Activated naive CD4-positive, alpha-beta T cell treated with anti-CD3 and anti-CD28 coated beads, Interleukin-2, amount 50 U/mL, for 16 hours (primary cell): Measurements from ENCODE around the gene PAX4.

Experiments used
- DNase-seq: peaks from one replicate; pipeline ENCODE4 v3.0.0-alpha.2; 2020

Gene PAX4

DNA sequence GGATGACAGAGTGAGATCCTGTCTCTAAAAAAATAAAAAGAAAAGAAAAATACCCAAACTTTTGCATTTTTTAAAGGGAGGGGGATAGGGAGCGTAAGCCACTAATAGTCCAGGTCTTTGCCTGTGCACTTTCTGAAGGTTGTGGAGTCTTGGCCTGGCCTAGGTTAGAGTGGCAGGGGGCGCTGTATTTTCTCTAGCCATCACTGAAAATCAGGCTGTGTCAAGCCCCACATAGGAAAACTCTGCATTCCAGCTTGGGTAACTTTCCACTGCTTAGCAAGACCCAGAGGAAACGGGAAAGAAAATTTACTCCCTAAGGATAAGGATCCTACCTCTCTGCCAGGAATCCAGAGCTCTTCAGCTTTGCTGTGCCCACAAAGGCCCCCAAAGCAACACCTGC, 10.5 kb upstream of the PAX4 start:
- no peak for DNase-seq

DNA sequence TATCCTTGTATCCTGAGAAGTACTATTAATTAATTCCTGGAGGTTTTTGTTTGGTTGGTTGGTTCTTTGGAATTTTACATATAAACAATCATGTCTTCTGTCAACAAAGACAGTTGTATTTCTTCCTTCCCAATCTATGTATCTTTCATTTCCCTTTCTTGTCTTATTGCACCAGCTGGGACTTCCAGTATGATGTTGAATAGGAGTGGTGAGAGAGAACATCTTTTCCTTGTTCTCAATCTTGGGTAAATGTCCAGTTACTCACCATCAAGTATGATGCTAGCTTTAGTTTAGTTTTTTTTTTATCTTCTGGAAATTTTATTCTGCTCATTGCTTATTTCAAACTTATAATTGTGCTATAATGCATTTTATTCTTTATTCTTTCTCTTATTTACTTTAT, 7.4 kb upstream of the PAX4 start:
- DNase-seq, result no peak

DNA sequence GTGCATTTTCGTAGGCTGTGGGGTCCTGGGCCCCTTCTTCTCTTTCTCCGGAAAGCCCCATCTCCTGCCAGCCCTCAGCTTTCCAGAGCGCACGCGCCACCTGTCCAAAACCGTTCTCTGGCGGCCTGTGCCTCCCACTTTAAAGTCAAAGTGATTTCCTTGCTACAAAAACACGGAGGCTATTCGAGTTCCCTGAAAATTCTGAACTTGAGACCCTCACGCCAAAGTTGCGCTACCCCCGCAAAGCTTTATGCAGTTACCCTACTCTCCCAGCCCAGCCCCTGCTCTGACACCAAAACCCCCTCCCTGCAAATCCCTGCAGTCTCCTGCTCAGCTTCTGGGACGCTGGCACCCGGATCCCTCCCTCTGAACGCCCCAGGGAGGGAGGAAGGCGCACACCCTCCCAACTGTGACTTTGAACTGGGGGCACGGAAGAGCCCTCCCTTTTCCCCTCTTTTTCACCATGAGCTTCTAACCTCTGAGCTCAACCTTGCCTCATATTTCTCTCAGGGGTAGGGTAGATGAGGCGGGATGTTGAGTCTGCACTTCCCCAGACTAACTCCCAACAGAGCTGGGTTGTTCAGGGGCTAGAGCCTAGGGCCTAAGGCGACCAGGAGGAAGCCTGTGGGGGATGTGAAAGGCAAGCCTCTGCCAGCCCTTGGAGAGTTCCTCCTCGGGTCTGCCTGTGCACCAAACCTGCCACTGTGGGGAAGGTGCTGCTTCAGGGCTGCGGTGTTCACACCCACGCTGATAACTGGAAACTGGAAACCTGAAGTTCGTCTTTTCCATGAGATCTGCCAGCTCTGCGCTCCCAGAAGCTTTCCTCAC, 2.7 kb upstream of the PAX4 start:
- DNase-seq, result no peak

DNA sequence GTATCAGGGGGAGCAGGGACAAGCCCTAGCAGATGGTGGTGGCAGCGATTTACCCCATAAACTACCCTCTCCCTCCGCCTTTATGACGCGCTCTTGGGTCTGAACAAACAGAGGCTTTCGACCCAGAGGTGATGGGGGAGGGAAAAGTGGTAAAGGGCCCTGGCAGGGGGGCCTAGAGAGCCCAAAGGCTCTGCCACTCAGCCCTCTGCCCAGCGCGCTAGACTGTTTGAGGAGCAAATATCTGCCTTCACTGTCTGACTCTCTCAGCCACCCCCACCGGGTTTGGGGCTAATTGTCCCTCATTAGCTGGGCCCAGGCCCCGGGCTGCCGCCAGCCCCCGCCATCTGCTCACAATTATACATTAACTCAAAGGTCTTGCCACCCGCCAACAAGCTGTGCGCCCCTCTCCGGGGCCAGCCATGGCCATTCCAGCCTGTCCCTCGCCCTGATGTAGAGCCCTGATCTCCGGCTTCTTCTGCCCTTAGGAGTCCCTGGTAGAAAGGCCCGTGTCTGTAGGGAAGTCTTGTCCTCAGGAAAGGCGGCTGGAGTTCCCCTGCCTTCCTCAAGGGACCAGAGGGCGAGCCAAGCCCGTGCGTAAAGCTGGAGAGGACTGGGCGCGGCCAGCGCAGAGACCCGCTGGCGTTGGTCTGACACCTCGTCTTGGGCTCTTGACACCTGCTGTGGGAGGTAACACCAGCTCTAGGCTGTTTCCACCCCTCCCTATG, 1.9 kb upstream of the PAX4 start:
- DNase-seq, result no peak

DNA sequence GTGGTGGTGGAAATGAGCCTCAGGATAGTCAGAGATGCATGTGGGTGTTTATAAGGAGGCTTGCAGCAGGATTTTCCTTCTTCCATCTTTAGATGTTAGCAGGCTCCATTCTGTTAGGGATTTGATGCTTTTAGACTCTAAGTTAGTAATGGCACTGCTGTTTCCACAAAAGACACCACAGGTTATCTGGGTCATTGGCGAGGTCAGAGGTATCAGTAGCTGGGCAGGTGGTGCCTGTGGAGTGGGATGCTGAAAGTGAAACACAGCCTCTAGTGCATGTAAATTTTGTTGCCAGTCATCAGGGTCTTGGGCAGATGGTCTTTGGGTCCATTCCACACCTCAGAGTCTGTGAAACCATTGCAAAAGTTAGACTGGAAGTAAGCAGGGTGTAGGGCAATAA, 833 bp upstream of the PAX4 start:
- no peak for DNase-seq

DNA sequence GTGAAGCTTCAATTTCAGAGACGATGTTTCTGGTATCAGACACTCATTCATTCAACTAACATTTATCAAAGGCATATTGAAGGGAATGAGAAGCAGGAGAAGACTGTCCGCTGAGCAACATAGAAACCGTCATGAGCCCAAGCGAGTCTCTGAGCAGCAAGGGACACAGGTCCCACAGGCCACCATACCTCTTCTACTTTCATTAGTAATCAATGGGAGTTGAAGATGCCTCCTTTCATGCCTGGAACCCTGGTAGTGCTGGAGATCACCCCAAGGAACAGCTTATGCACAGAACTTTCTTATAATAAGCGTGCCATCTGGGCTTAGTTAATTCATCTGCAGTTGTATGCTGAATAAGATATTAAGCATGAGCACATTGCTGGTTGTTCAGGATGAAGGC, 1.2 kb downstream of the PAX4 start:
- DNase-seq, result no peak

DNA sequence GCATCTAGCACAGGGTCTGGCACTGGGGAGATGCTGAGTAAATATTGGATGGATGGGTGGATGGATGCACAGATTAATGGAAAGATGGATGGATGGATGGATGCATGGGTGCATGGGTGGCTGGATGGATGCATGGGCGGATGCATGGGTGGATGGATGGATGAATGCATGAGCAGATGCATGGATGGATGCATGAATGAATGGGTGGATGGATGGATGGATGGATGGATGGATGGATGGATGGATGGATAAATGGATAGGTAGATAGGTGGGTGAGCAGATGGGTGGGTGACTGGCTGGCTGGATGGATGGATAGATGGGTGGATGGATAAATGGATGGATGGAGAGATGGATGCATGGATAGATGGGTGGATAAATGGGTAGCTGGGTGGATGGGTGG, 5.7 kb downstream of the PAX4 start:
- no peak for DNase-seq

DNA sequence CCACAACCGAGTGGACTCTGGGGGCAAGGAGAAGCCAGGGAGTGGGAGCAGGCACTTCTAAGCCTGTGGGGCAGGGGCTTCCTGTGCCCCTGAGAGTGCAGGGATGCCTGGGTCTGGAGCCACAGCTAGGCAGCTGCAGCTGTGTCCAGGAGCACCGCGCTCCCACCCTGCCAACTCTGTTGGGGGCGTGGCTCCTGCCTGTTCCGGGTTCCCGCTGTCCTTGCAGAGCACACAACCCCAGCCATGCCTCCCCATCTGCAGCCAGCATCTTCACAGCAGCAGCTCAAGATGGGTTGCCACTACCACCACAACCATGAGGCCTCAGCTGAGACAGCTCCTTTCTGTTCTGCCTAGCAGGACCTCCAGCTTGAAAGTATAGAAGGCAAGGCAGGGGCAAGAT, 8.6 kb downstream of the PAX4 start:
- DNase-seq, result no peak

DNA sequence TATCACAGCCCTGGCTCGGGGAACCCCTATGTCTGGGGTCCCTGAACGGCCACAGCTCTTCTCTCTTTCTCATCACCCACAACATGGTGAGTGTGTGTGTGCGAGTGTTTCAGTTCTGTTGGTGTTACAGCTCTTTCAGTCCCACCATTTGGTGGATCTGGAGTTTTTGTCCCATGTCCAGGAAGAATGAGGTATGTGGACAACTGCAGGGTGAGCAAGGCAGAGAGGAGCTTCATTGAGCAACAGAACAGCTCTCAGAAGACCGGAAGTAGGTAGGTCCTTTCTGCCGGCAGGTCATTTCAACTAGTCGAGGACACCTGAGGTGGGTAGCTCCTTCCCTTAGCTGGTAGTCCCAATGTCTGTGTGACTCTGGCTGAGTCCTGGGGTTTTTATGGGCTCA, 9.5 kb downstream of the PAX4 start:
- DNase-seq, result no peak

DNA sequence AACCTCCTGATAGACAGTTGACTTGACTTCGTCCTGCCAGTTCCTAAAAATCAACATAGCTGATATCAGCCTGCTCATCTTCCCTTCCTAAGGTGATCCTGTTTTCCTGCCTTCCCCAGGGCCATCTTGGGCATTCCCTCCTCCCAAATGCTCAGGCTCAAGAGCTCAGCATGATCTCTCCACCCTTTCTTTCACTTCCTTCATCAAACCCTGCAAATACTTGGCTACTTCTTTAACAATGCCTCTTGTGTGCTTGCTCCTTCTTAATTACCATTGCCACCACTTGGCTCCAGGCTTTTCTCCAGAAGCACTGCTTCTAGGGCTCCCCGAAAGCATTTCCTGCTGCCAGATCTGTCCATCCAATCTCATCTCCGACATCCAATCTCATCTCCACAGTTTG, 17.1 kb downstream of the PAX4 start:
- DNase-seq, result no peak

DNA sequence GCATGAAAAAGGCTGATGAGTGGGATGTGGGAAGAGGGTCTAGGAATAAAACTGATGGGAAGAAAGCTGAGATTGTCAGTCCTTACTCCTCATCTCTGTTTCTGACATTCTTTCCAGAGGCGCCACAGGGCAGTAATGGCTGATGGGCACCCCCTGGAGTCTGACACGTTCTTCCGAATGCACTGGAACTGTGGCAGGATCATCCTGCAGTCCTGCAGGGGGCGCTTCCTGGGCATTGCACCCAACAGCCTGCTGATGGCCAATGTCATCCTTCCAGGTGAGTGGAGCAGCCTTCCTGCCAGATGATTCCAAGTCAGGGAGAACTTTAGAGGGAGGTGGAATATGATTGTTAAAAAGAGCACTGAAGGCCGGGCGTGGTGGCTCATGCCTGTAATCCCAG, 19.6 kb downstream of the PAX4 start:
- DNase-seq, result no peak

DNA sequence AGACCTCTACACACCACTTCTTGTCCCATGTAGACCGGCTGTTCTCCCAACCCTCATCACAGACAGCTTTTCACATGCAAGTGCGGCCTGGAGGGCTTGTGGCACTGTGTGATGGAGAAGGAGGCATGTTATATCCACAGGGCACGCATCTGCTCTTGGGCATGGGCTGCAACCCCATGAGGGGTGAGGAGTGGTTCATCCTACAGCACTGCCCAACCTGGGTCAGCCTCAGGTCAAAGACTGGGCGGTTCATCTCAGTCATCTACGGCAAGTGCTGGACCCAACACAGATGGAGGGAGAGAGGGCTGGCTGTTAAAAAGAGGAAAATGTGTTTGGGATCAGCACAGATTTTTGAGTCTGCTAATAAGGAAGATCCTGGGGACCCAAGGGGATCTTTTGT, 22.2 kb downstream of the PAX4 start:
- no peak for DNase-seq

DNA sequence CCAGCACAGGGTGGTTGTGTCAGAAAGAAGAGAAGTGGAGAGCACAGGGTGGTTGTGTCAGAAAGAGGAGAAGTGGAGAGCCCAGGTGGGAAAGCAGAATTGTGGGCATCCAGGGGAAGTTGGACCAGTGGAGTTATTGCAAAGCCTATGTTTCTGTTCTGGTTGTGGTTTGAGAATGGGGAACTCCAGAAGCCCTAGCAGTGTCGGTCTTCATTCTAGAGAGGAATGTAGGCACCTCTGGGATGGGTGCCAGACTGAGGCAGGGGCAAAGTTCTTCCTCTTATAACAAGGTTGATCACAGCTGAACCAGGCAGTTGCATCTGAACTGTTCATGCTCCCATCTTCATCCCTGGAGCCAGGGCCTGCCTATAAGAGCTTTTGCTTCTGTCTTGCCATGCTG, 23.5 kb downstream of the PAX4 start:
- DNase-seq, result no peak

DNA sequence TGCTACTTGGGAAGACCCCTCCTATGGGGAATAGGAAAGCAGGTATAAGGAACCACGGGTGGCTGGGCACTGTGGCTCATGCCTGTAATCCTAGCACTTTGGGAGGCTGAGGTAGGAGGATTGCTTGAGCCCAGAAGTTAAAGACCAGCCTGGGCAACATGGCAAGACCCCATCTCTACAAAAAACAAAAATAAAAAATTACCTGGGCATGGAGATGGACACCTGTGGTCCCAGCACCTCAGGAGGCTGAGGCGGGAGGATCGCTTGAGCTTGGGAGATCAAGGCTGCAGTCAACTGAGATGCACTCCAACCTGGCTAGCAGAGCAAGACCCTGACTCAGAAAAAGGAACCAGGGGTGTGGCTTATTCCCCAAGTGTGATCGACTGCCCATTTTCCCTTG, 25.4 kb downstream of the PAX4 start:
- DNase-seq, result no peak

DNA sequence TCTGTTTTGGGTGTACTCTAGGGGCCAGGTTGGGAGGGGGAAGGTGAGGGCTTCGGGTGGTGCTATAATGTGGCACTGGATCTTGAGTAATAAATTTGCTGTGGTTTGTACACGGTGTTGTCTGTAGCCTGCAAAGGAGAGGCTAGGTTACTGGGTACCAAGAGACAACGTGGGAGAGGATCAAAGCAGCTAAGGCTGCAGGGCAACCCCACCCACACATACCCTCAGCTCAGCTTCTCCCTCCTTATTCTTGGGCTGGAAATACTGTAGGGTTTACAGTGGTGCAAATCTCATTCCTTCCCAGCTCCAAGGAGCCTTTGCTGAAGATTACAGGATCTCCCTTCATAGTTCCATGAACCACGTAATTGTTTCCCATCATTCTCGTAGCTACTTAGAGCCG, 26.4 kb downstream of the PAX4 start:
- DNase-seq, result no peak

DNA sequence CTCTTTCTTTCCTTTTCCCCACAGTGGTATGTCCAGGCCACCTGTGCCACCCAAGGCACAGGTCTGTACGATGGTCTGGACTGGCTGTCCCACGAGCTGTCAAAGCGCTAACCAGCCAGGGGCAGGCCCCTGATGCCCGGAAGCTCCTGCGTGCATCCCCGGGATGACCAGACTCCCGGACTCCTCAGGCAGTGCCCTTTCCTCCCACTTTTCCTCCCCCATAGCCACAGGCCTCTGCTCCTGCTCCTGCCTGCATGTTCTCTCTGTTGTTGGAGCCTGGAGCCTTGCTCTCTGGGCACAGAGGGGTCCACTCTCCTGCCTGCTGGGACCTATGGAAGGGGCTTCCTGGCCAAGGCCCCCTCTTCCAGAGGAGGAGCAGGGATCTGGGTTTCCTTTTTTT, 26.8 kb downstream of the PAX4 start:
- DNase-seq, result no peak

DNA sequence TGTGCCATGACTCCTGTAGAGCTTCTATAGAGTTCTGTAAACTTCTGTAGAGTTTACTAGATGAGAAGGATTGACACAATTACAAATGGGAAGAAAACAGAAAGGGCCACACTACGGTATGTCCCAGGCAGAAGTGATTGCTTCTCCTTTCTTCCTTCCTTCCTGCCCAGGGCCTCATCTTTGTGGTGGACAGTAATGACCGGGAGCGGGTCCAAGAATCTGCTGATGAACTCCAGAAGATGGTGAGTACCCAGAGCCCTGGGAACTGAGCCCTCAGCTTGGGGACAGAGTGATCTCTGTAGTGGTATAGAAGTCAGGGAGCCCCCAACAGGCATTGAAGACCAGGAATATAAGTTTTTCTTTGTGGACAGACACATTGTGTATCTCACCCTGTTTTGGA, 28.0 kb downstream of the PAX4 start:
- no peak for DNase-seq

DNA sequence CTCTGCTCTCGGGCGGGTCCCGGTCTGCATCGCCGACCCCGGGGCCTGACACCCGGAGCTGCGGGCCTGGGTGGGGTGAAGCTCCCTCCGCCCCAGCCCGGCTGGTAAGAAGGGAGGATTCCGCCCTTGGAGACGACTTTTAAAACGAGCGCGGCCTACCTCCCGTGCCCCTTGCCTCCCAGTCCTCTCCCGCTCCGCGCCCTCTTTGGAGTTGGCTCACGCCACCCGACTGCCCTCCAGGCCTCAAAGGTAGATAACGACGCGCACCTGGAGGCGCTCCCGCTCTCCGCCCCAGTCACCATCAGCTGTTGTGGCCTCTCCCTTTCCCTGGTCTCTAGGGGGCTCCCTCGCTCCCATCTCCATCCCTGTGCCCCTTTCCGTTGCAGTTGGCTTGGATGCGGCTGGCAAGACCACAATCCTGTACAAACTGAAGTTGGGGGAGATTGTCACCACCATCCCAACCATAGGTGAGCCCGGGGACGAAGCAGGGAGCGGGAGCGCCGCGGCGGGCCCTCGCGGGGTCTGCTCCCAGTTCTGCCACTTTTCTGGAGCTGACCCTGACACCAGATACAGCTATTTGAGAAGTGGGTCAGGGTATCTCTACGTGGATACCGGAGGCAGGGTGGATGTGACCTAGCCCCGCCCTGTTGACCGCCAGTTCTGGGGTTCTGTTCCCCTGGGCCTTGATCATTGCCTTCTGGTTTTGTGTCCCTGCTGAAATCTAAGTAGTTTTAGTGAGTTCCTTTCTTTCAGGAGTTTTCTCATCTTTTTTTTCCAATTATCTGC, 29.1 kb downstream of the PAX4 start:
- DNase-seq, result peak; percentile 31

DNA sequence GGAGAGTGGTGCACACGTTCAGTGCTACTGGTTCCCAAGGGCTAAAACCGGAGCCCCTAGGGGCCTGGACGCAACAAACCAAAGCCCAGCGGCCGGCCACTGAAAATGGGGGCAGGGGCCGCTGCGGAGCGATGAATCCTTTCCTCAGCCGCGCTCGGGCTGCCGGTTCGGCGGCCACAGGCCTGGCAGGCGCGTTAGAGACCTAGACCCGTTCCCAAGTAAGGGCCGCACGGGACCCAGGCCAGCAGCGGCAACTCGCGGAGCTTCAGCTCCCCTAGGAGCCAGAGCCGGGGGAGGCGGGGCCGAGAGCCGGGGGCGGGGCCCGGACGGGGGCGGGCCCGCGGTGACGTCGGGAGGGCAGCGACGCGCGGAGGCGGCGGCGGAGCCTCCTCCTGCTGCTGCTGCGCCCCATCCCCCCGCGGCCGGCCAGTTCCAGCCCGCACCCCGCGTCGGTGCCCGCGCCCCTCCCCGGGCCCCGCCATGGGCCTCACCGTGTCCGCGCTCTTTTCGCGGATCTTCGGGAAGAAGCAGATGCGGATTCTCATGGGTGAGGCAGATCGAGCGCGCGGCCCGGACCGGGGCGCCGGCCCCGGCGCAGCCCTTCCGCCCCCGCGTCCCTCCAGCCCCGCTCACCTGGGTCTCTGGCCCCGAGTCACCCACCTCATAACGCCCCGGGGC, 29.8 kb downstream of the PAX4 start, which contains the start of gene ARF5:
ARF5 (plus strand) TSS at position 393 of the 678 bp plus-strand sequence; CDS start at position 481, 88 bp downstream.
- DNase-seq, result peak; percentile 89

DNA sequence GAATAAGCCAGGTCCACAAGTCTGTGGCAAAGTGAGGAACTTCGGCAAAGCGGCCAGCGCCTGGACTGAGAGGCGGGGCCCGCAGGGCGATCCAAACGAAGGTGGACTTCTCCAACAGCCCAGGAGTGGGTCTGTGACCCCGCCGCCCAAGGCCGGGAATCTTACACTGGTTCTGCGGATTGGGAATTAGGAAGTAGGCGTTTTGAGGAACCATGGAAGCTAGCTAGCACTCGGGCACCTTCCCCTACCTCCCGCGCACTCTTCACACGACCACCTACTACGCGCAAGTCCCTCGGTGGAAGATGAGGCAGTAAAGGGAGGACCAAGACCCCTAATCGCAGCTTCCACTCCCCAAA, 30.3 kb downstream of the PAX4 start:
- no peak for DNase-seq

DNA sequence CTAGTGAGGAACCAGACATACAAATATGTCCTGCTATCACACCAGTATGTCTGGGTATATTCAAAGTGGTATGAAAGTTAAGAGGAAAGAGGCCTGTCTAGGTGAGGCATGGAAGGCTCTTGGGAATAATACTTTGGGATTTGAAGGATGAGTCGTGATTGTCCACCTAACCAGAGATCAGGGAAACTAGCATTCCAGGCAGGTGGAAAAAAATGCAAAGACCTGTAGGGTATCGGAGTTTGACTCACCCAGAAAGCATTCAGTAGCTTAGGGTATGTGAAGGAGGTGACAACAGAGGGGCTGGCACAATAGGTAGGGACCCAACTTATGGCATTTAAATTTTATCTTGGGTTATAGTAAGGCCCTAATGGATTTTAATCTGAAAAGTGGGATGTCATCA, 31.6 kb downstream of the PAX4 start:
- no peak for DNase-seq

DNA sequence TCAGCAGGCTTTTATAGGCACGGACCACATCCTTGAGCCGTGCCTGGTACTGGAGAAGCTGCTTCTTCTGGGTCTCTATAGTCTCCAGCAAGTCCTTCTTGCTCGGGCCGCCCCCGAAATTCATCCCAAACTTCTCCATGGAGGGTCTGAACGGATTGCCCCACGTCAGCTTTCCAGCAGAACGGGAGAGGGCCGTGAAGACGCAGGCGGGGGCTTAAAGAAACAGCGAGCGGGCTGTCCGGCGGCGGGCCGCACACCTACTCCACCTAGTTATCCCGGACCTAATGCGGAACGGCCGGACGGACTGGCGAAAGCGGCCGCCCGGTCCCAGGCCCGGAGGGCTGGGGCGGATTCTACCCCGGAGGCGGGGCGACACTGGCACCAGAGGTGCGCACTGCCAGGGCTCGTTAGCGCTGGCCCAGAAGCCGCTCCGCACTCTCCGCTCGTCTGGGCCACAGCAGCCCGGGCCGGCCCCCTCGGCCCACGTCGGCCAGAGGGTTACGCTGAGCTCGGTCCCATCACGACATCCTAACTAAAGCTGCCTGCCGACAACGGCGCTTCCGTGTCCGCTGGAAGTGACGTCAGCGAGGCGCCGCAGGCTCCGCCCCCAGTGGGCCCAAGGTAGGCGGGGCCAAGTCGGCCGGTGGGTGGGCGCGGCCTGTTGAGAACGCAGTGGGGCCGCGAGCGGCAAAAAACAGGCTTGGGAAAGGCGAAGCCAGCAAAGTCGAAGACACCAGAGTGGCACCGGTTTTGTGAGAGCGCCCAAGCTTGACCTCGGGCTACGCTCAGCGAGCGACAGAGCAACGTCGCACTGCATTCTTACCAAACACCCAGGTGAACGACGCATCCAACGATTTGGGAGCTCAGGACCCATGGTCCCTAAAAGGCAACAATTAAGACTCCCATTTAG, 32.6 kb downstream of the PAX4 start, which contains the start of gene GCC1:
GCC1 (minus strand) TSS at position 553 of the 910 bp plus-strand sequence; CDS start at position 139, 414 bp downstream.
- peak; percentile 93 for DNase-seq
